VCaP (cell line): ENCODE data around the gene SYNPO2.

ENCODE experiments used
- H3K27ac ChIP-seq: fragments of 450-650 bp; 2 replicates; pipeline ENCODE4 v1.5.1; 2017
- TF ChIP-seq, protein P1 (sequence below): fragments of 450-650 bp; conservative IDR thresholded peaks from 2 replicates; pipeline ENCODE4 v1.5.1; 2017; ENCODE audit warnings: mild to moderate bottlenecking, moderate library complexity

SYNPO2 gene

DNA sequence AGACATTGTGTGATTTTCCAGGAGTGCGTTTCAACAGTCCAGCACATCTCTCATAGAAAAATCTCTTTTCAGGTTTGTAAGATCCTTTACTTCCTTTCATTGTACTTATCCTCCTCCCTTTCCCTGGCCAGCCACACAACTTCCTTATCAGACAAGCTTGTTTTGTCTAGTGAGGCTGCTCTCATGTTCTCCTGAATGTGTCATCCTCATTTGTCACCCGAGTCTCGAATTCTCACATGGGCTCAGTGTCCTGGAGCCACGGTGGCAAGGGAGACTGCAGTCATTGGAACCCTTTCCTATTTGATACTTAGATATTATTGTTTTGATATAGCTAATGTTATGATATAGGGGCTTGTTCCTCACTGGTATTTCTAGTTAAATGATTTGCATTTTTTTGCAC is 16.9 kb downstream of the SYNPO2 start:
- TF ChIP-seq, protein P1, sequence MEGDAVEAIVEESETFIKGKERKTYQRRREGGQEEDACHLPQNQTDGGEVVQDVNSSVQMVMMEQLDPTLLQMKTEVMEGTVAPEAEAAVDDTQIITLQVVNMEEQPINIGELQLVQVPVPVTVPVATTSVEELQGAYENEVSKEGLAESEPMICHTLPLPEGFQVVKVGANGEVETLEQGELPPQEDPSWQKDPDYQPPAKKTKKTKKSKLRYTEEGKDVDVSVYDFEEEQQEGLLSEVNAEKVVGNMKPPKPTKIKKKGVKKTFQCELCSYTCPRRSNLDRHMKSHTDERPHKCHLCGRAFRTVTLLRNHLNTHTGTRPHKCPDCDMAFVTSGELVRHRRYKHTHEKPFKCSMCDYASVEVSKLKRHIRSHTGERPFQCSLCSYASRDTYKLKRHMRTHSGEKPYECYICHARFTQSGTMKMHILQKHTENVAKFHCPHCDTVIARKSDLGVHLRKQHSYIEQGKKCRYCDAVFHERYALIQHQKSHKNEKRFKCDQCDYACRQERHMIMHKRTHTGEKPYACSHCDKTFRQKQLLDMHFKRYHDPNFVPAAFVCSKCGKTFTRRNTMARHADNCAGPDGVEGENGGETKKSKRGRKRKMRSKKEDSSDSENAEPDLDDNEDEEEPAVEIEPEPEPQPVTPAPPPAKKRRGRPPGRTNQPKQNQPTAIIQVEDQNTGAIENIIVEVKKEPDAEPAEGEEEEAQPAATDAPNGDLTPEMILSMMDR = no peak
- H3K27ac ChIP-seq = peak overlapping the region; percentile 61

- TF ChIP-seq, protein P1 = no peak
- no peak overlapping the region for H3K27ac ChIP-seq
Observed at GRCh38 chr4:118909173-118909956, 20.7 kb downstream of the SYNPO2 start.

DNA sequence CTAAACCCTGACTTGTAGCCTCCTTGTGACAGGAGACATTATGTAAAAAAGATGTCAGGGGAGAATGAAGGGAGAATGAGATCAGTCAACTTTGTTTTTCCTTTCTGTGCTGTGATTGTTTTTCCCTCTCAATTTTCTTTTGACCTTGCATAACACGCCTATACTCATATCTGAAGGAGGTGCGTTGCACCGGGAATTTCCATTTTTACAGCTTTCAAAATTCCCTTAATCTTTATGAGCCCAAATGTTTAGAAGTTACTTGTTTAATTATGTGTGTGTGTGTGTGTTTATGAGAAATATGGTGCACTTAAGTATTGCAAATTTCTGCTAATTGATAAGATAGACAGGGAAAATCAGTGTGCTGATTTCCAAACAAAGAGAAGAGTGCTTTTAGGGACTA is 21.6 kb downstream of the SYNPO2 start:
- no peak overlapping the region for H3K27ac ChIP-seq
- TF ChIP-seq, protein P1 = no peak

- H3K27ac ChIP-seq = no peak overlapping the region
Observed at GRCh38 chr4:118911238-118911703, 22.6 kb downstream of the SYNPO2 start.

DNA sequence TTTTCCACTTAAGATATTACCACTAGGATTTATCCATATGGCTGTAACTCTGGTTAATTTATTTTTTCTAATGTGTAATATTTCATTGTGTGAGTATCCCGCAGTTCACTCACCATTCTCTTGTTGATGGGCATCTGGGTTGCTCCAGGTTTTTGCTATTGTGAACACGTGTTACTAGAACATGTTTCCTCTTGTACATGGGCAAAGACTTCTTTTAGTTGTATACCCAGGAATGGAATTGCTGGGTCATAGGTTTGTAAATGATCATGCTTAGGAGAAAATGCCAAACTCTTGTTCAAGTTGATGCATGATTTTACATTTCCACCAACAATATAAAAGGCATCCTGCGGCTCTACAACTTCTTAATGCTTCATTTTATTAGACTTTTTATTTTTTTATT is 26.8 kb downstream of the SYNPO2 start:
- TF ChIP-seq, protein P1 = no peak
- no peak overlapping the region for H3K27ac ChIP-seq

More at GRCh38 chr4:118911238-118911703, 22.6 kb downstream of the SYNPO2 start:
- TF ChIP-seq, protein P1 = no peak

DNA sequence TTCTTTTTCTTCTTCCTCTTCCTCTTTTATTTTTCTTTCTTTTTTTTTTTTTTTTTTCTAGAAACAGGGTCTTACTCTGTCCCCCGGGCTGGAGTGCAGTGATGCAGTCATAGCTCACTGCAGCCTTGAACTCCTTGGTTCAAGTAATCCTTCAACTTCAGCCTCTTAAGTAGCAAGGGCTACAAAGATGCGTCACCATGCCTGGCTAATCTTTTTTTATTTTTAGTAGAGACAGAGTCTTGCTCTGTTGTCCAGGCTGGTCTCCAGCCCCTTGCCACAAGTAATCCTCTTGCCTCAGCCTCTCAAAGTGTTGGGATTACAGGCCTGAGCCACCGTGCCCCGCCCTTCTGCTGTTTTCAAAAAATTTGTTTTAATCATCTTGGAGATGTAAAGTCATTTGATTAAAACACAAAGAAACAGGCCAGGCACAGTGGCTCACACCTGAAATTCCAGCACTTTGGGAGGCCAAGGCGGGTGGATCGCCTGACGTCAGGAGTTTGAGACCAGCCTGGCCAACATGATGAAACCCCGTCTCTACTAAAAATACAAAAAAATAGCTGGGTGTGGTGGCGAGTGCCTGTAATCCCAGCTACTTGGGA is 28.1 kb downstream of the SYNPO2 start:
- TF ChIP-seq, protein P1 = no peak
- no peak overlapping the region for H3K27ac ChIP-seq

DNA sequence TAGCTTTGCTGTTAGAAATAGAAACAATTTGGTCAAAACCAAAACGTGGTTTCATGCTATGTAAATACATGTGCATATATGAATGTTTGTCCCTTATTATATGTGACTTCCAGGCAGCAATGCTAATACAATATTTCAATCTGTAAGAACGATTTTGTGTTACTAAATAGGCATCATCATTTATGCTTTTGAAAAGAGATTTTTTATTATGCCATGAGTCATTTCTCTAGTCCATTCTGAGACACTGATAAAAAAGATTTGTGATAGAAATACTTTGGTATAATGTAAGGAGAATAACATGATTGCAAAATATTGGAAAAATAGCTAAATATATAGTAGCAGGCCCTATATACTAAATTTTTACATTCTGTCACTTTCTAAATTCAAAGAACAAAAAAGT is 28.9 kb downstream of the SYNPO2 start:
- TF ChIP-seq, protein P1 = no peak

More for the DNA sequence above, 28.9 kb downstream of the SYNPO2 start:
- no peak overlapping the region for H3K27ac ChIP-seq
